K562 (cell line): ENCODE data around the gene TMEM129. TPM values are rescaled to one million over a fixed set of nuclear protein-coding genes. Genes with fewer than 3 reads are reported as not detected.
A peak's percentile ranks its signal among the peaks of the same experiment; 100 is the strongest.

Source experiments
- ATAC-seq: fragments of 200-7000 bp; cut with Tn5 transposase; 3 replicates; pipeline ENCODE4 v1.9.1; 2020; ENCODE audit warnings: moderate library complexity
- BruUV-seq: library from RNA; stranded (reverse); fragments of 400-500 nt; replicated peaks from 2 replicates; lab custom pipeline; 2021; lab: Mats Ljungman, UMichigan
- CTCF ChIA-PET: fragments of 300-600 bp; formaldehyde crosslinking; extraction: SDS; loops from one replicate; lab custom pipeline; 2021; ENCODE audit warnings: low intra/inter-chr PET ratio; lab: Yijun Ruan, JAX
- POLR2A ChIA-PET: fragments of 300-600, 350-650 bp; sonication (Branson Sonifier 250); formaldehyde crosslinking; extraction: SDS; loops from one replicate; lab custom pipeline; 2021; ENCODE audit warnings: antibody characterized with exemption, inconsistent platforms; lab: Yijun Ruan, JAX
- DNase-seq, 4 experiments: peaks; one replicate each; pipeline versions ENCODE4 v3.0.0 to v3.0.0-alpha.2; 2011 to 2018; ENCODE audit warnings: low spot score in 3 of 4, mixed read lengths in 3 of 4; ENCODE audit errors: extremely low read depth in 1 of 4
- FAIRE-seq: peaks from 2 replicates; lab custom pipeline; 2011; peaks lifted over from hg19 to GRCh38; lab: Jason Lieb, UNC
- H2AFZ ChIP-seq: 2 replicates; pipeline ENCODE4 v1.6.0; 2011; ENCODE audit warnings: low read depth, low read length, control low read depth, inconsistent platforms
- H3K27ac ChIP-seq: fragments of 200-600 bp; 3 replicates; pipeline ENCODE4 v1.8.0; 2011; ENCODE audit warnings: low read depth, mild to moderate bottlenecking, control low read depth, inconsistent platforms, low read length, moderate library complexity, mixed read lengths; ENCODE audit errors: extremely low read depth
- H3K27me3 ChIP-seq, 2 experiments: fragments of 300-600 bp in 1 of 2; 2 replicates in 1 of 2; 3 replicates in 1 of 2; pipeline versions ENCODE4 v1.6.0 to v1.8.0; 2011; ENCODE audit warnings: inconsistent platforms in 2 of 2, low read length in 2 of 2, mild to moderate bottlenecking in 1 of 2, mixed read lengths in 1 of 2, moderate library complexity in 1 of 2; ENCODE audit not compliant: control insufficient read depth in 2 of 2, insufficient read depth in 2 of 2
- H3K36me3 ChIP-seq: fragments of 300-600 bp; 3 replicates; pipeline ENCODE4 v1.8.0; 2011; ENCODE audit warnings: mild to moderate bottlenecking, low read length, inconsistent platforms; ENCODE audit not compliant: control insufficient read depth, insufficient read depth
- H3K4me1 ChIP-seq, 2 experiments: fragments of 200-600 bp in 1 of 2; replicated peaks in 1 of 2; 2 replicates in 1 of 2; 3 replicates in 1 of 2; pipeline versions ENCODE4 v1.5.1 to v1.8.0; 2011; ENCODE audit warnings: inconsistent platforms in 2 of 2, low read length in 2 of 2, mild to moderate bottlenecking in 1 of 2, mixed read lengths in 1 of 2, moderate library complexity in 1 of 2; ENCODE audit not compliant: control insufficient read depth in 2 of 2, insufficient read depth in 2 of 2
- H3K4me2 ChIP-seq: 2 replicates; pipeline ENCODE4 v1.6.1; 2011; ENCODE audit warnings: low read length, control low read depth, inconsistent platforms, mixed read lengths; ENCODE audit not compliant: insufficient read depth
- H3K4me3 ChIP-seq: fragments of 200-600 bp; sonication (generic), shearing (Covaris generic); 2 replicates; pipeline ENCODE4 v1.5.1; 2016; ENCODE audit warnings: control low read depth, inconsistent platforms
- H3K79me2 ChIP-seq: fragments of 200-600 bp; 3 replicates; pipeline ENCODE4 v1.8.0; 2011; ENCODE audit warnings: low read length, inconsistent platforms; ENCODE audit not compliant: control insufficient read depth, insufficient read depth
- H3K9ac ChIP-seq, 2 experiments: 2 replicates each; pipeline versions ENCODE4 v1.6.0 to v1.6.1; 2011; ENCODE audit warnings: low read depth in 2 of 2, low read length in 2 of 2, control low read depth in 1 of 2, inconsistent platforms in 1 of 2, mild to moderate bottlenecking in 1 of 2, mixed read lengths in 1 of 2; ENCODE audit not compliant: insufficient read depth in 1 of 2
- H3K9me1 ChIP-seq: one replicate; pipeline ENCODE4 v1.6.0; 2011; ENCODE audit warnings: inconsistent platforms, mild to moderate bottlenecking, low read length, moderate library complexity; ENCODE audit not compliant: control insufficient read depth, insufficient read depth
- H3K9me3 ChIP-seq: replicated peaks from 2 replicates; pipeline ENCODE4 v1.5.1; 2011; ENCODE audit warnings: low read depth, low read length, inconsistent platforms; ENCODE audit not compliant: control insufficient read depth, insufficient read depth
- H4K20me1 ChIP-seq: replicated peaks from 2 replicates; pipeline ENCODE4 v1.6.1; 2011; ENCODE audit warnings: low read length, inconsistent platforms, mixed read lengths; ENCODE audit not compliant: control insufficient read depth, insufficient read depth
- BMI1 ChIP-seq: fragments of 150-350 bp; IDR thresholded peaks from 2 replicates; pipeline ENCODE4 v1.6.1; 2014; ENCODE audit warnings: low read length
- DACH1 ChIP-seq: fragments of 450-650 bp; IDR thresholded peaks from 2 replicates; pipeline ENCODE4 v1.6.1; 2018; ENCODE audit not compliant: partially characterized antibody
- HDAC3 ChIP-seq: fragments of 450-650 bp; IDR thresholded peaks from 2 replicates; pipeline ENCODE4 v1.6.1; 2018; ENCODE audit warnings: borderline replicate concordance, mild to moderate bottlenecking, moderate library complexity; ENCODE audit not compliant: partially characterized antibody
- HNRNPUL1 ChIP-seq: fragments of 200-400 bp; formaldehyde crosslinking; IDR thresholded peaks from 2 replicates; pipeline ENCODE4 v1.6.1; 2017; ENCODE audit warnings: low read length
- IFI16 ChIP-seq: fragments of 250-450 bp; sonication (Bioruptor Pico); IDR thresholded peaks from 2 replicates; pipeline ENCODE4 v2.1.2; 2022; ENCODE audit warnings: mild to moderate bottlenecking, inconsistent platforms
- KDM1A ChIP-seq, 2 experiments: fragments of 450-650 bp; IDR thresholded peaks; 2 replicates each; pipeline ENCODE4 v1.6.1; 2016; ENCODE audit warnings: mild to moderate bottlenecking in 2 of 2
- NR4A1 ChIP-seq, 2 experiments: fragments of 250-450 bp in 1 of 2; fragments of 450-650 bp in 1 of 2; sonication (Bioruptor Pico) in 1 of 2; IDR thresholded peaks; 2 replicates each; pipeline versions ENCODE4 v1.4.0 to v1.6.1; 2016 to 2020; ENCODE audit warnings: mild to moderate bottlenecking in 2 of 2, missing compliant biosample characterization in 1 of 2, missing genetic modification characterization in 1 of 2, moderate library complexity in 1 of 2
- PHB ChIP-seq: fragments of 250-450 bp; sonication (Bioruptor Pico); IDR thresholded peaks from 2 replicates; pipeline ENCODE4 v1.5.0; 2021
- POLR2G ChIP-seq: fragments of 200-400 bp; formaldehyde crosslinking; IDR thresholded peaks from 2 replicates; pipeline ENCODE4 v1.6.1; 2017; ENCODE audit warnings: low read depth, mild to moderate bottlenecking, antibody characterized with exemption, low read length, moderate library complexity
- RERE ChIP-seq: sonication (generic); formaldehyde crosslinking; IDR thresholded peaks from 2 replicates; pipeline ENCODE4 v1.8.0; 2023; ENCODE audit warnings: missing genetic modification reagents, mild to moderate bottlenecking, borderline replicate concordance
- XRCC5 ChIP-seq: fragments of 200-400 bp; formaldehyde crosslinking; IDR thresholded peaks from 2 replicates; pipeline ENCODE4 v1.6.1; 2017; ENCODE audit warnings: low read depth, mild to moderate bottlenecking, low read length
- ZSCAN29 ChIP-seq: fragments of 450-650 bp; IDR thresholded peaks from 2 replicates; pipeline ENCODE4 v1.6.1; 2017
- WGBS: fragments of 100-300 bp; shearing (Covaris generic); methylation state at CpG from one replicate; pipeline ENCODE4 v1.1.6; 2016; ENCODE audit warnings: low coverage, mixed read lengths; ENCODE audit not compliant: insufficient coverage; ENCODE audit errors: missing lambda C conversion rate; 5-methylcytosine and 5-hydroxymethylcytosine counted together
- in situ Hi-C: fragments of 300-500 bp; cut with MboI; formaldehyde crosslinking; loops from 4 replicates; pipeline ENCODE4 v1.15.0; 2018; ENCODE audit warnings: inconsistent platforms, mixed read lengths
- intact Hi-C: fragments of 100-400 bp; cut with micrococcal nuclease; formaldehyde crosslinking; loops from 2 replicates; pipeline ENCODE4 v1.14.2; 2022
- polyA plus RNA-seq, 8 experiments: library from polyadenylated mRNA; depleted of rRNA in 4 of 8; stranded (reverse) in 5 of 8; unstranded in 3 of 8; fragments of >200 nt; fragmentation: Nextera tagmentation in 2 of 8; fragmentation: Illumina TruSeq in 1 of 8; extraction: Ambion mirVana in 2 of 8; extraction: Trizol in 1 of 8; gene quantifications; 2 replicates each; pipeline versions ENCODE4 v1.2.1 to v1.2.3, GENCODE V29; 2011 to 2014; ENCODE audit warnings: inconsistent platforms in 1 of 8, missing spikeins in 1 of 8
- total RNA-seq, 7 experiments: library from RNA; depleted of rRNA in 6 of 7; stranded (reverse); fragments of >200 nt in 6 of 7; fragmentation: Illumina TruSeq in 2 of 7; extraction: Trizol in 2 of 7; gene quantifications; 2 replicates each; pipeline versions ENCODE4 v1.2.1 to v1.2.3, GENCODE V29; 2011 to 2021; ENCODE audit warnings: low replicate concordance in 1 of 7
- TF ChIP-seq, protein P1 (sequence below): sonication (generic); formaldehyde crosslinking; IDR thresholded peaks from 2 replicates; pipeline ENCODE4 v1.8.0; 2022; ENCODE audit warnings: mild to moderate bottlenecking, low read depth, missing genetic modification reagents
- TF ChIP-seq, protein P2 (sequence below): fragments of 250-450 bp; sonication (Bioruptor Pico); IDR thresholded peaks from 2 replicates; pipeline ENCODE4 v1.5.0; 2021; ENCODE audit warnings: mild to moderate bottlenecking, borderline replicate concordance

Gene TMEM129
- total and polyA plus RNA-seq, 9 of the 15 experiments (the other 6 are each of a cell fraction or from before 2014, with no cell fraction given): 0.34 to 47.2 (median 18.8) TPM

GRCh38 chr4:1755297-1755696 lies 34.2 kb upstream of the TMEM129 start:
- POLR2A ChIA-PET: interaction anchor here (0.8 to 1.8 kb wide), 6 partner anchors 13 to 39 kb away, joined by 3 to 7 read pairs (median 4); no protein-coding TSS in a partner anchor
- Histone ChIP-seq H3K9me1 (peaks cover 5% of the 10 kb centered on the region), H4K20me1 (no peaks in the 10 kb centered on the region), H3K4me1 (peaks cover 23 to 99% of the 10 kb centered on the region in 2 experiments), H3K27ac (no peak overlapping the region), H3K79me2 (no peaks in the 10 kb centered on the region), H2AFZ (no peak overlapping the region), H3K9ac (no peak overlapping the region; a peak in 1 of 4 replicates), H3K9me3 (no peaks in the 10 kb centered on the region), H3K36me3 (no peaks in the 10 kb centered on the region), H3K4me3 (no peak overlapping the region), H3K27me3 (no peaks in the 10 kb centered on the region), H3K4me2 (no peak overlapping the region)
- no peak for ATAC-seq
- intact Hi-C loops: no loop called here
- FAIRE-seq: no peak
- DNase-seq: no peak
- BruUV-seq: no TSS peak
- CTCF ChIA-PET: no interaction called here
- 46% methylated on average over 15 of the region's 17 CpGs for WGBS
- in situ Hi-C loops: no loop called here
- no peak for TF ChIP-seq BMI1
- TF ChIP-seq, protein P1, sequence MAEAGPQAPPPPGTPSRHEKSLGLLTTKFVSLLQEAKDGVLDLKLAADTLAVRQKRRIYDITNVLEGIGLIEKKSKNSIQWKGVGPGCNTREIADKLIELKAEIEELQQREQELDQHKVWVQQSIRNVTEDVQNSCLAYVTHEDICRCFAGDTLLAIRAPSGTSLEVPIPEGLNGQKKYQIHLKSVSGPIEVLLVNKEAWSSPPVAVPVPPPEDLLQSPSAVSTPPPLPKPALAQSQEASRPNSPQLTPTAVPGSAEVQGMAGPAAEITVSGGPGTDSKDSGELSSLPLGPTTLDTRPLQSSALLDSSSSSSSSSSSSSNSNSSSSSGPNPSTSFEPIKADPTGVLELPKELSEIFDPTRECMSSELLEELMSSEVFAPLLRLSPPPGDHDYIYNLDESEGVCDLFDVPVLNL (CRISPR knock-in tag): no peak
- no peak for TF ChIP-seq KDM1A (IDR thresholded peaks at IDR 0.05)
- no peak for TF ChIP-seq HNRNPUL1
- no peak for TF ChIP-seq XRCC5
- no peak for TF ChIP-seq IFI16 (CRISPR knock-in tag)
- TF ChIP-seq NR4A1 (CRISPR knock-in tag; IDR thresholded peaks at IDR 0.05): no peak
- TF ChIP-seq NR4A1 (tag; IDR thresholded peaks at IDR 0.05): no peak
- no peak for TF ChIP-seq POLR2G
- no peak for TF ChIP-seq PHB (CRISPR knock-in tag)
- TF ChIP-seq ZSCAN29: no peak
- TF ChIP-seq, protein P2, sequence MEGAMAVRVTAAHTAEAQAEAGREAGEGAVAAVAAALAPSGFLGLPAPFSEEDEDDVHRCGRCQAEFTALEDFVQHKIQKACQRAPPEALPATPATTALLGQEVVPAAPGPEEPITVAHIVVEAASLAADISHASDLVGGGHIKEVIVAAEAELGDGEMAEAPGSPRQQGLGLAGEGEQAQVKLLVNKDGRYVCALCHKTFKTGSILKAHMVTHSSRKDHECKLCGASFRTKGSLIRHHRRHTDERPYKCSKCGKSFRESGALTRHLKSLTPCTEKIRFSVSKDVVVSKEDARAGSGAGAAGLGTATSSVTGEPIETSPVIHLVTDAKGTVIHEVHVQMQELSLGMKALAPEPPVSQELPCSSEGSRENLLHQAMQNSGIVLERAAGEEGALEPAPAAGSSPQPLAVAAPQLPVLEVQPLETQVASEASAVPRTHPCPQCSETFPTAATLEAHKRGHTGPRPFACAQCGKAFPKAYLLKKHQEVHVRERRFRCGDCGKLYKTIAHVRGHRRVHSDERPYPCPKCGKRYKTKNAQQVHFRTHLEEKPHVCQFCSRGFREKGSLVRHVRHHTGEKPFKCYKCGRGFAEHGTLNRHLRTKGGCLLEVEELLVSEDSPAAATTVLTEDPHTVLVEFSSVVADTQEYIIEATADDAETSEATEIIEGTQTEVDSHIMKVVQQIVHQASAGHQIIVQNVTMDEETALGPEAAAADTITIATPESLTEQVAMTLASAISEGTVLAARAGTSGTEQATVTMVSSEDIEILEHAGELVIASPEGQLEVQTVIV: no peak
- 0 out of 2 replicates have a peak, but pooled peaks have one; percentile 30 for TF ChIP-seq RERE (CRISPR knock-in tag)
- TF ChIP-seq HDAC3: no peak
- TF ChIP-seq DACH1: no peak
